Nephron (organoid): ENCODE data around the gene CRPPA.
A peak's percentile ranks its signal among the peaks of the same experiment; 100 is the strongest.

Source experiments
- H3K27ac Mint-ChIP-seq, 3 experiments: 2 replicates each; pipeline ENCODE4 v1.8.0; 2020; ENCODE audit warnings: mixed read lengths in 3 of 3, mild to moderate bottlenecking in 2 of 3, moderate library complexity in 1 of 3
- H3K27me3 Mint-ChIP-seq: 2 replicates; pipeline ENCODE4 v1.8.0; 2021; ENCODE audit warnings: low read depth, mild to moderate bottlenecking, moderate library complexity, mixed read lengths
- H3K36me3 Mint-ChIP-seq: 2 replicates; pipeline ENCODE4 v1.8.0; 2020; ENCODE audit warnings: low read depth, mixed read lengths
- H3K4me1 Mint-ChIP-seq: 2 replicates; pipeline ENCODE4 v1.8.0; 2020; ENCODE audit warnings: mixed read lengths
- H3K4me3 Mint-ChIP-seq, 3 experiments: 2 replicates each; pipeline ENCODE4 v1.8.0; 2020; ENCODE audit warnings: mild to moderate bottlenecking in 3 of 3, mixed read lengths in 3 of 3, moderate library complexity in 2 of 3
- H3K9me3 Mint-ChIP-seq: 2 replicates; pipeline ENCODE4 v1.8.0; 2020; ENCODE audit warnings: mixed read lengths
- TF ChIP-seq, protein P1 (sequence below), 3 experiments: fragments of 200-600 bp; sonication (generic); IDR thresholded peaks; one replicate each; pipeline ENCODE4 v1.5.0; 2021; ENCODE audit warnings: antibody characterized with exemption in 3 of 3; ENCODE audit not compliant: unreplicated experiment in 3 of 3

Gene CRPPA

GRCh38 chr7:16421333-16422102 is at the start of gene CRPPA:
CRPPA (minus strand) TSS chr7:16421538; CDS start chr7:16421322, 216 bp downstream.
- Mint-ChIP-seq H3K9me3 (no peaks in the 10 kb centered on the region), H3K27me3 (peaks cover 4% of the 10 kb centered on the region), H3K4me1 (peaks cover 38% of the 10 kb centered on the region), H3K27ac (peak within 1 kb of the TSS; percentile 98 to 99 (median 98)), H3K36me3 (no peaks in the 10 kb centered on the region), H3K4me3 (peak within 1 kb of the TSS; percentile 86 to 93 (median 88))
- TF ChIP-seq, protein P1, sequence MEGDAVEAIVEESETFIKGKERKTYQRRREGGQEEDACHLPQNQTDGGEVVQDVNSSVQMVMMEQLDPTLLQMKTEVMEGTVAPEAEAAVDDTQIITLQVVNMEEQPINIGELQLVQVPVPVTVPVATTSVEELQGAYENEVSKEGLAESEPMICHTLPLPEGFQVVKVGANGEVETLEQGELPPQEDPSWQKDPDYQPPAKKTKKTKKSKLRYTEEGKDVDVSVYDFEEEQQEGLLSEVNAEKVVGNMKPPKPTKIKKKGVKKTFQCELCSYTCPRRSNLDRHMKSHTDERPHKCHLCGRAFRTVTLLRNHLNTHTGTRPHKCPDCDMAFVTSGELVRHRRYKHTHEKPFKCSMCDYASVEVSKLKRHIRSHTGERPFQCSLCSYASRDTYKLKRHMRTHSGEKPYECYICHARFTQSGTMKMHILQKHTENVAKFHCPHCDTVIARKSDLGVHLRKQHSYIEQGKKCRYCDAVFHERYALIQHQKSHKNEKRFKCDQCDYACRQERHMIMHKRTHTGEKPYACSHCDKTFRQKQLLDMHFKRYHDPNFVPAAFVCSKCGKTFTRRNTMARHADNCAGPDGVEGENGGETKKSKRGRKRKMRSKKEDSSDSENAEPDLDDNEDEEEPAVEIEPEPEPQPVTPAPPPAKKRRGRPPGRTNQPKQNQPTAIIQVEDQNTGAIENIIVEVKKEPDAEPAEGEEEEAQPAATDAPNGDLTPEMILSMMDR (IDR thresholded peaks at IDR 0.05; ENCODE audit: unreplicated experiment in 3 of 3) = no peak

DNA sequence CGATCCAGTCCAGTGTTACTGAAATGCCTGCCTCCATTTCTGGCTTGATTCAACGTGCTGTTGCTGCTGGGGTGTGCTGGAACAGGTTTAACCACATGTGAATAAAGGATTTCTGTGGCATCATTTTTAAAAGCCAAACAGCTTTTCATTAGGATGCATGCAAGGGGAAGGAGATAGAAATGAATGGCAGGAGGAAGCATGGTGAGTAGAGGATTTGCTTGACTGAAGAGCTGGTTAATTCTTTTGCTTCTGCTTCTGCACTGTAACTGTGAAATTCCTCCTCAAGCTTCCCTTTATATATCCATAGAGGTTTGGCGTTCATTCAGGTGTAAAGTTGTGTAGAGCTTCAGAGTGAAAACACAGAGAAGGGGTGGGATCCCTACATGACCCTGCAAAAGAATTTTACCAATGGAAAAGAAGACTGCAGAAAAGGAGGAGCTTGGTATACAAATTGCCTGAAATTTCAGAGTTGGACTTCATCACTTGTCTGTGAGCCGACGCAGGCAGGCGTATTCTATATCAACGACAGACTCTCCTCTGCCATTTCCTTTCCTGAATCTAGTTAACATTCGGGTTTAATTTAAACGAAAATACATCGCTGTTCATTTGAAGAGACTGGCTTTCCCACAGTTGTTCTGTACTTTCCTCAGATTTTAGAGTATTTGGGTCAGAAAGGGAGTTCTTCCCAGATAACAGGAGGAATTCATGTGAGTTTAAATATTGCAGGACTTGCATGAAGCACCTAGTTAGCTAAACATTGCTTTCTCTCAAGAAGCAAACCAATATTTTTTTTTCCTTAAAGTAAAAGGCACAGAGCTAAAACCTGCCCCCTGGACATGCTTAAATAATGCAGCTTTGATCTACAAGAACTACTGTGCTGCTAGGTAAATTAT is 44.4 kb upstream of the CRPPA start, which contains the start of gene SOSTDC1:
TSS of gene SOSTDC1 (minus strand) at position 270 of the 893 bp plus-strand sequence. CDS start at position 200, 70 bp downstream.
- Mint-ChIP-seq H3K4me1 (peaks cover 32% of the 10 kb centered on the region), H3K27ac (peak within 1 kb of the TSS; percentile 98 to 99 (median 98)), H3K9me3 (no peaks in the 10 kb centered on the region), H3K27me3 (no peaks in the 10 kb centered on the region), H3K36me3 (peaks cover 9% of the 10 kb centered on the region), H3K4me3 (peak within 1 kb of the TSS; percentile 82 to 85 (median 83))
- TF ChIP-seq, protein P1 (IDR thresholded peaks at IDR 0.05; ENCODE audit: unreplicated experiment in 3 of 3) = no peak

- TF ChIP-seq, protein P1 (IDR thresholded peaks at IDR 0.05; ENCODE audit: unreplicated experiment in 3 of 3) = no peak
- H3K27ac Mint-ChIP-seq = peak overlapping the region; percentile 98 to 99 (median 98)
- H3K27me3 Mint-ChIP-seq = no peaks in the 10 kb centered on the region
- H3K9me3 Mint-ChIP-seq = no peaks in the 10 kb centered on the region
- peaks cover 32% of the 10 kb centered on the region for H3K4me1 Mint-ChIP-seq
- peak overlapping the region; percentile 82 to 85 (median 83) for H3K4me3 Mint-ChIP-seq
- peaks cover 9% of the 10 kb centered on the region for H3K36me3 Mint-ChIP-seq
Observed at GRCh38 chr7:16463949-16464715, 42.8 kb upstream of the CRPPA start.

DNA sequence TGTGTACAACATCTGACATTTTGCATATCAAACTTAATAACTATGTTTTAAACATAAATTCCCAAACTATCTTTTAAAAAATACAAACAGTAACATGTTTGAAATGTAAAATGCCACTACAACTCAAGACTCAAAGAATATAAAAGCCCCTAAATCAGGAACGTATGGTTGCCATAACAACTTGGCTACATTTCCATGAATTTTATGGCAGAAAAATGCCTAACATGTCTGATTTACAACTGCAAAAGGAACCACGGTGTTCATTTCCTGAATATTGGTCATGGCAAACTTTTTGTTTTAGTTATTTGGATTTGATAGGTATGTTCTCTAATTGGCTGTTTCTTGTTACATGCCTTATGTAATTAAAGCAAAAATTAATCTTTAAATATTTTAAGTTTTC is 42.2 kb upstream of the CRPPA start:
- Mint-ChIP-seq H3K27me3 (no peaks in the 10 kb centered on the region), H3K4me1 (peaks cover 32% of the 10 kb centered on the region), H3K9me3 (no peaks in the 10 kb centered on the region), H3K27ac (peak overlapping the region; percentile 98 to 99 (median 98)), H3K4me3 (peak overlapping the region; percentile 82 to 85 (median 83)), H3K36me3 (peaks cover 9% of the 10 kb centered on the region)
- TF ChIP-seq, protein P1 (IDR thresholded peaks at IDR 0.05; ENCODE audit: unreplicated experiment in 3 of 3) = no peak

DNA sequence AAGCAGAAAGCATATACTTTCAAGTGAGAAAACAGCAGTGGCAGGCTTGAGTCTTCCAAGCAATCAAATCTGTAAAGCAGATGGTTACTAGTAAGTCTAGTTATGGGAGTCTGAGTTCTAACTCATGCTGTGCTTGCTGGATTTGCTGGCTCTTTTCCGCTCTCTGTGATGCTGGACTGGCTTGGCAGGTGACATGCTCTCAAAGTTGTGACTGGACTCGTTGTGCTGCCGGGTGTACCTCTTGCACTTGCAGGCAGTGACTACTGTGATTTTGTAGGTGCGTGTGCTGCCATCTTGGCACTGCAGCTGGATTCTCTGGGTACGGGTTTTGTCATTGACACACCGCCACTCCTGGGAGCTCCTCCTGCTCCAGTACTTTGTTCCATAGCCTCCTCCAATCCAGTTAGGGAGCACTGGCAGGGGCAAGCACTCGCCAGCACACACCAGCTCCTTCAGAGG is 41.1 kb upstream of the CRPPA start:
- Mint-ChIP-seq H3K36me3 (peaks cover 9% of the 10 kb centered on the region), H3K4me3 (peak overlapping the region; percentile 11 to 34 (median 16)), H3K4me1 (peaks cover 32% of the 10 kb centered on the region), H3K27ac (peak overlapping the region in 2 of 3 experiments; percentile 34 to 41), H3K9me3 (no peaks in the 10 kb centered on the region), H3K27me3 (no peaks in the 10 kb centered on the region)
- TF ChIP-seq, protein P1 (IDR thresholded peaks at IDR 0.05; ENCODE audit: unreplicated experiment in 3 of 3) = no peak
